Astrocyte (in vitro differentiated cells and primary cell): ENCODE measurements around the gene HOXB7. TPM values are rescaled to one million over a fixed set of nuclear protein-coding genes. Genes with fewer than 3 reads are reported as not detected.

Source experiments
- DNase-seq: peaks from one replicate; pipeline ENCODE4 v3.0.0-alpha.2; 2010; ENCODE audit warnings: low read depth
- FAIRE-seq: peaks from 2 replicates; lab custom pipeline; 2011; peaks lifted over from hg19 to GRCh38; lab: Jason Lieb, UNC
- H2AFZ ChIP-seq: 2 replicates; pipeline ENCODE4 v1.6.0; 2012; ENCODE audit warnings: low read depth, low read length, inconsistent platforms
- H3K27ac ChIP-seq: 2 replicates; pipeline ENCODE4 v1.5.1; 2011; ENCODE audit warnings: low read depth, low read length, inconsistent platforms
- H3K27me3 ChIP-seq: 2 replicates; pipeline ENCODE4 v1.6.0; 2011; ENCODE audit warnings: low read length, inconsistent platforms; ENCODE audit not compliant: insufficient read depth
- H3K36me3 ChIP-seq: 2 replicates; pipeline ENCODE4 v1.5.1; 2011; ENCODE audit warnings: low read length, inconsistent platforms; ENCODE audit not compliant: insufficient read depth
- H3K4me1 ChIP-seq: 2 replicates; pipeline ENCODE4 v1.5.1; 2011; ENCODE audit warnings: low read length, inconsistent platforms; ENCODE audit not compliant: insufficient read depth
- H3K4me2 ChIP-seq: 2 replicates; pipeline ENCODE4 v1.6.0; 2012; ENCODE audit warnings: low read length, inconsistent platforms
- H3K4me3 ChIP-seq: 2 replicates; pipeline ENCODE4 v1.5.1; 2011; ENCODE audit warnings: low read depth, mild to moderate bottlenecking, low read length, inconsistent platforms; ENCODE audit not compliant: insufficient read depth
- H3K79me2 ChIP-seq: 2 replicates; pipeline ENCODE4 v1.6.0; 2012; ENCODE audit warnings: mild to moderate bottlenecking, low read length, inconsistent platforms; ENCODE audit not compliant: insufficient read depth
- H3K9ac ChIP-seq: 2 replicates; pipeline ENCODE4 v1.6.0; 2012; ENCODE audit warnings: mild to moderate bottlenecking, low read length, inconsistent platforms
- H3K9me3 ChIP-seq: 2 replicates; pipeline ENCODE4 v1.5.1; 2012; ENCODE audit warnings: low read depth, mild to moderate bottlenecking, low read length, inconsistent platforms; ENCODE audit not compliant: insufficient read depth
- H4K20me1 ChIP-seq: 2 replicates; pipeline ENCODE4 v1.6.0; 2012; ENCODE audit warnings: low read length, inconsistent platforms; ENCODE audit not compliant: insufficient read depth
- H3K27ac Mint-ChIP-seq: one replicate; pipeline ENCODE4 v1.8.0; 2021; ENCODE audit warnings: mild to moderate bottlenecking, mixed read lengths; ENCODE audit not compliant: unreplicated experiment
- H3K27me3 Mint-ChIP-seq: one replicate; pipeline ENCODE4 v1.8.0; 2021; ENCODE audit warnings: low read depth, mixed read lengths; ENCODE audit not compliant: unreplicated experiment
- H3K36me3 Mint-ChIP-seq: one replicate; pipeline ENCODE4 v1.8.0; 2021; ENCODE audit warnings: low read depth, mixed read lengths; ENCODE audit not compliant: unreplicated experiment
- H3K4me1 Mint-ChIP-seq: one replicate; pipeline ENCODE4 v1.8.0; 2021; ENCODE audit warnings: low read depth, mixed read lengths; ENCODE audit not compliant: unreplicated experiment
- H3K4me3 Mint-ChIP-seq: one replicate; pipeline ENCODE4 v1.8.0; 2021; ENCODE audit warnings: mild to moderate bottlenecking, moderate library complexity, mixed read lengths; ENCODE audit not compliant: unreplicated experiment
- H3K9me3 Mint-ChIP-seq: one replicate; pipeline ENCODE4 v1.8.0; 2021; ENCODE audit warnings: mild to moderate bottlenecking, mixed read lengths; ENCODE audit not compliant: unreplicated experiment
- CTCF ChIP-seq: IDR thresholded peaks from 2 replicates; pipeline ENCODE4 v1.5.1; 2011; ENCODE audit warnings: low read depth, mild to moderate bottlenecking, inconsistent platforms, low read length, moderate library complexity; ENCODE audit not compliant: insufficient read depth
- EZH2 ChIP-seq: IDR thresholded peaks from 2 replicates; pipeline ENCODE4 v1.6.1; 2012; ENCODE audit warnings: mild to moderate bottlenecking, low read length, inconsistent platforms; ENCODE audit not compliant: insufficient read depth
- total RNA-seq: library from RNA; stranded (reverse); gene quantifications from 2 replicates; pipeline ENCODE4 v1.2.1, GENCODE V29; 2021

The HOXB7 gene
- total RNA-seq, 1 donor from 2014 or later: not detected

- Histone ChIP-seq H2AFZ (no peak overlapping the region), H3K4me3 (no peak overlapping the region), H3K4me1 (peaks cover 2% of the 10 kb centered on the region), H3K27ac (no peak overlapping the region), H3K36me3 (no peaks in the 10 kb centered on the region), H4K20me1 (peaks cover 36% of the 10 kb centered on the region), H3K9ac (no peak overlapping the region), H3K27me3 (peaks cover 91% of the 10 kb centered on the region), H3K9me3 (peaks cover 8% of the 10 kb centered on the region), H3K4me2 (no peak overlapping the region), H3K79me2 (no peaks in the 10 kb centered on the region)
- DNase-seq (no peak), FAIRE-seq (no peak)
- peak overlapping the region; percentile 34 for H3K27ac Mint-ChIP-seq
- peaks cover 4% of the 10 kb centered on the region for H3K36me3 Mint-ChIP-seq
- peaks cover 2% of the 10 kb centered on the region for H3K4me1 Mint-ChIP-seq
- H3K4me3 Mint-ChIP-seq: no peak overlapping the region
- TF ChIP-seq EZH2 (peak; percentile 95), CTCF (no peak)
- peaks cover 88% of the 10 kb centered on the region for H3K27me3 Mint-ChIP-seq
- peaks cover 28% of the 10 kb centered on the region for H3K9me3 Mint-ChIP-seq
Observed at GRCh38 chr17:48617471-48618255, 6.8 kb upstream of the HOXB7 start.

GRCh38 chr17:48616717-48617470 is 6.1 kb upstream of the HOXB7 start:
- Mint-ChIP-seq H3K9me3 (peaks cover 26% of the 10 kb centered on the region), H3K27me3 (peaks cover 86% of the 10 kb centered on the region), H3K4me3 (no peak overlapping the region), H3K4me1 (peaks cover 2% of the 10 kb centered on the region), H3K36me3 (peaks cover 4% of the 10 kb centered on the region), H3K27ac (peak overlapping the region; percentile 34)
- H3K27ac ChIP-seq: no peak overlapping the region
- DNase-seq (no peak), FAIRE-seq (no peak)
- no peaks in the 10 kb centered on the region for H3K36me3 ChIP-seq
- H3K4me2 ChIP-seq: no peak overlapping the region
- peaks cover 2% of the 10 kb centered on the region for H3K4me1 ChIP-seq
- peaks cover 35% of the 10 kb centered on the region for H4K20me1 ChIP-seq
- no peak overlapping the region for H3K9ac ChIP-seq
- peaks cover 88% of the 10 kb centered on the region for H3K27me3 ChIP-seq
- peaks cover 6% of the 10 kb centered on the region for H3K9me3 ChIP-seq
- H3K79me2 ChIP-seq: no peaks in the 10 kb centered on the region
- no peak overlapping the region for H2AFZ ChIP-seq
- no peak for TF ChIP-seq EZH2
- TF ChIP-seq CTCF: no peak
- H3K4me3 ChIP-seq: no peak overlapping the region
